ENCODE measurements around the gene ADAM19.

DNA sequence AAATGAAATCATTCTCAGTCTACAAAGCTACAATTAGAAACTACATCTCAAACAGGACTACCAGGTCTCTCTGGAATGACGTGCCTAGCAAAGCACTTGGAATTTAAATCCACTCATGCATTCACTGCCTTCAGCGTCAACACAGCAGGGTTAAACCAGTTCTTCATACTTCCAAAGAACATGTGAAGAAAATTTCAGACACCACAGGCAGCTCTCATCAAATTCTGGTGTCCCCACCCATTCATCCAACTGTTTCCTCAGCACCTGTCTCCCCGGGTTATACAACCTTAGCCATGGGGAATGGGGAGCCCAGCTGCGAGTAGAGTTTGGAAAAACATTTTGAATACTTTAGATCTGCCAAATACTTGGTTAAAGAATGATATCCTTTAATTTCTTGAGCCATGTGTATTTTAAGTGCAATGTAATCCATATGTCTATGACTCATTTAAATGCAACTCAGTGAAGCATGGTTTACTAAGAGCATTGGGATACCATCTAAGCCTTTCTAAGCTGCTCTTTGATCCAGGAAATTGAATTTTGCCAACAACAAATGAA lies 17.5 kb downstream of the ADAM19 start:
- TF ChIP-seq, protein P1, sequence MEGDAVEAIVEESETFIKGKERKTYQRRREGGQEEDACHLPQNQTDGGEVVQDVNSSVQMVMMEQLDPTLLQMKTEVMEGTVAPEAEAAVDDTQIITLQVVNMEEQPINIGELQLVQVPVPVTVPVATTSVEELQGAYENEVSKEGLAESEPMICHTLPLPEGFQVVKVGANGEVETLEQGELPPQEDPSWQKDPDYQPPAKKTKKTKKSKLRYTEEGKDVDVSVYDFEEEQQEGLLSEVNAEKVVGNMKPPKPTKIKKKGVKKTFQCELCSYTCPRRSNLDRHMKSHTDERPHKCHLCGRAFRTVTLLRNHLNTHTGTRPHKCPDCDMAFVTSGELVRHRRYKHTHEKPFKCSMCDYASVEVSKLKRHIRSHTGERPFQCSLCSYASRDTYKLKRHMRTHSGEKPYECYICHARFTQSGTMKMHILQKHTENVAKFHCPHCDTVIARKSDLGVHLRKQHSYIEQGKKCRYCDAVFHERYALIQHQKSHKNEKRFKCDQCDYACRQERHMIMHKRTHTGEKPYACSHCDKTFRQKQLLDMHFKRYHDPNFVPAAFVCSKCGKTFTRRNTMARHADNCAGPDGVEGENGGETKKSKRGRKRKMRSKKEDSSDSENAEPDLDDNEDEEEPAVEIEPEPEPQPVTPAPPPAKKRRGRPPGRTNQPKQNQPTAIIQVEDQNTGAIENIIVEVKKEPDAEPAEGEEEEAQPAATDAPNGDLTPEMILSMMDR (IDR thresholded peaks at IDR 0.05; ENCODE audit: poor library complexity): no peak
- TF ChIP-seq EZH2 (IDR thresholded peaks at IDR 0.05; ENCODE audit: borderline replicate concordance): no peak
